Heart left ventricle (tissue), 13 donors: ENCODE data around the gene TPX2.

ENCODE experiments used
- CTCF ChIP-seq, 12 donors: fragments of 200-600 bp; sonication (generic) in 4 of 12; IDR thresholded peaks; one replicate each; pipeline versions ENCODE4 v1.5.0 to v1.8.0; 2018 to 2022; ENCODE audit warnings: antibody characterized with exemption in 12 of 12, mild to moderate bottlenecking in 5 of 12
- POLR2A ChIP-seq, 2 donors: fragments of 450-650 bp; IDR thresholded peaks; one replicate each; pipeline ENCODE4 v1.6.1; 2017; ENCODE audit warnings: antibody characterized with exemption in 2 of 2, mild to moderate bottlenecking in 2 of 2, moderate library complexity in 2 of 2
- donor health status: ischemic (EF 13 %, LVEDD 7.1; RV severe dilation, severe dysfunction).
- donor health status: DM: no; HTN: yes; CAD: no.
- donor health status: DM: no; HTN: no; CAD: no.
- donor health status: ischemic (EF 25% LVEDD 6.9; RV normal size, moderate dysfunction).
- donor health status: ischemic (EF 25% LVEDD 5.7; RV mildly dilated, moderate dysfunction).
- donor health status: ischemic (EF 35%, LVEDD 5.7; RV mildly dilated, moderate dysfunction).
- donor health status: nonischemic (EF 11% LVEDD 7.7; RV severe dilation, severe dysfunction).
- donor health status: DM: yes; HTN: yes; CAD: no.
- donor health status: PGD.
- donor health status: ischemic (EF 29% LVEDD 5.4; RV normal size, mild dysfunction).
- donor health status: nonischemic (EF 23%, LVEDD 6.1; RV moderate dilation, normal function).

- TF ChIP-seq CTCF (IDR thresholded peaks at IDR 0.05) (no peak), POLR2A (IDR thresholded peaks at IDR 0.05) (no peak)
Observed at GRCh38 chr20:31757254-31757653, 18.2 kb downstream of the TPX2 start.
